Adrenal gland (tissue), 5 donors: ENCODE results near the gene PVALEF.

Source experiments
- CTCF ChIP-seq, 6 experiments: fragments of 450-650 bp in 4 of 6; fragments of 200-600 bp in 2 of 6; sonication (generic) in 1 of 6; IDR thresholded peaks; 1 replicate in 5 of 6; 2 replicates in 1 of 6; pipeline versions ENCODE4 v1.5.1 to v1.8.0; 2016 to 2021; ENCODE audit warnings: antibody characterized with exemption in 6 of 6, mild to moderate bottlenecking in 2 of 6, moderate library complexity in 1 of 6
- POLR2A ChIP-seq, 2 donors: fragments of 450-650 bp; IDR thresholded peaks; one replicate each; pipeline ENCODE4 v1.6.1; 2017; ENCODE audit warnings: antibody characterized with exemption in 2 of 2, mild to moderate bottlenecking in 2 of 2, moderate library complexity in 1 of 2
- donor health status: DM: no; HTN: no; CAD: no.

DNA sequence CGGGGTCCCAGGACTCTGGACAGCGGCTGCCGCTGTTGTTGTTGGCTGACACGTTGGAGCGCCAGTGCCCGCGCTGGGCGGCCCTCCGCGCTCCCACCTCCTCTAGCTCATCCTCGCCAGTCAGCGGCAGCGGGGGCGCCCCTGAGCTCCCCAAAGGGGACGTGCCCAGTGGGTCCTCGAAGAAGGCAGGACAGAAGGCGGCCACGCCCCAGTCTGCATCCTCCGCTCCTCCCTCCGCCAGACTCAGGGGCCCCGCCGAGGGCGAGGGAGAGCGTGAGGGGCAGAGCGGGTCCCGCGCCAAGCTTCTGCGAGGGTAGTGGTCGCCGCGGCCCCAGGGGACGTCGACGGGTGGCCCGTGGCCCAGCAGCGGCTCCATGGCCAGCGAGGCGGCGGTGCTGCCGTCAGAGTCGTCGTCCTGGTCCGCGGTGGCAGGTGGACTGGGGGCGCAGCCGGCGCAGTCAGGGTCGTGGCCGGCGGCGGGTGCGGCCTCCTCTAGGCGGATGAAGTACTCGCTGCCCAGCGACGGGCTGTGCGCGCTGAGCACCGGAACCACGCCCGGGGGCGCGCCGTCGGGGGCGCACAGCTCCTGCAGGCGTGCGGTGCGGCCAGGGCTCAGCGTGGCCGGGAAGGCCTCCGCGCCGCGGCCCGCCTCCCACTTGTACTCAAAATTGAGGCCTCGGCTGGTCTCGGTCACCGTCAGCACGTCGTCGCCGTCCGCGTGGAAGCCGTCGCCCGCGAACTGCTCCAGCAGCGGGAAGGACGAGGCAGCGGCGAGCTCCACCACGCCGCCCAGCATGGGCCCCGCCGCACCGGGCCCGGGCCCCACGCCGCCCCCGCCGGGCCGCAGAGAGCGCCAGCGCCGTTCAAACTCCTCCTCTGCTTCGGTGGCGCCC is 43.2 kb upstream of the PVALEF start:
- TF ChIP-seq CTCF (IDR thresholded peaks at IDR 0.05) = no peak
- TF ChIP-seq POLR2A (IDR thresholded peaks at IDR 0.05) = no peak
